ENCODE results near the gene CDH15. TPM values are rescaled to one million over a fixed set of nuclear protein-coding genes. Genes with fewer than 3 reads are reported as not detected.
A peak's percentile ranks its signal among the peaks of the same experiment; 100 is the strongest.

Gene CDH15
- total and polyA plus RNA-seq, 2 of the 13 experiments (the other 11 are each of a cell fraction or from before 2014, with no cell fraction given), result 0.74 to 2.2 TPM

- TF ChIP-seq ZBTB39 (CRISPR knock-in tag; IDR thresholded peaks at IDR 0.05) (peak; percentile 89; the same call in 1 of the 2 replicates), CREB1 (IDR thresholded peaks at IDR 0.05) (no peak), CREB1 (CRISPR knock-in tag; IDR thresholded peaks at IDR 0.05) (no peak), ATF6 (CRISPR knock-in tag; conservative IDR thresholded peaks at IDR 0.05) (no peak), PRMT3 (CRISPR knock-in tag; IDR thresholded peaks at IDR 0.05; ENCODE audit: borderline replicate concordance, low read depth) (no peak), THAP11 (CRISPR knock-in tag; IDR thresholded peaks at IDR 0.05) (peak; percentile 52; the same call in 1 of the 2 replicates), MLX (CRISPR knock-in tag; IDR thresholded peaks at IDR 0.05) (peak; percentile 92), HES4 (CRISPR knock-in tag; IDR thresholded peaks at IDR 0.05; ENCODE audit: borderline replicate concordance) (peak; percentile 97), THYN1 (CRISPR knock-in tag; IDR thresholded peaks at IDR 0.05; ENCODE audit: borderline replicate concordance, low read depth) (no peak), ZNF678 (CRISPR knock-in tag; IDR thresholded peaks at IDR 0.05) (peak; percentile 87; the same call in 1 of the 2 replicates), RBAK (CRISPR knock-in tag; IDR thresholded peaks at IDR 0.05) (no peak), ZC3H4 (CRISPR knock-in tag; IDR thresholded peaks at IDR 0.05; ENCODE audit: borderline replicate concordance) (no peak), GZF1 (CRISPR knock-in tag; IDR thresholded peaks at IDR 0.05) (no peak; the same call in 1 of the 2 replicates), ZNF772 (CRISPR knock-in tag; IDR thresholded peaks at IDR 0.05) (no peak; the same call in 1 of the 2 replicates), TCF7 (IDR thresholded peaks at IDR 0.05; ENCODE audit: low read depth) (no peak), BCL6 (CRISPR knock-in tag; IDR thresholded peaks at IDR 0.05) (peak; percentile 66), PHF21A (CRISPR knock-in tag; IDR thresholded peaks at IDR 0.05) (peak; percentile 39), ETS1 (CRISPR knock-in tag; IDR thresholded peaks at IDR 0.05) (no peak), ZNF30 (CRISPR knock-in tag; IDR thresholded peaks at IDR 0.05) (peak; percentile 96), ZNF781 (CRISPR knock-in tag; IDR thresholded peaks at IDR 0.05; ENCODE audit: borderline replicate concordance, not compliant biosample characterization) (no peak), EP300 (IDR thresholded peaks at IDR 0.05; ENCODE audit: low read depth in 2 of 2, low read length in 2 of 2) (no peak; a peak in 1 of 4 replicates), EP300 (CRISPR knock-in tag; IDR thresholded peaks at IDR 0.05; ENCODE audit: borderline replicate concordance) (0 out of 2 replicates have a peak, but pooled peaks have one; percentile 53), HOXA7 (CRISPR knock-in tag; IDR thresholded peaks at IDR 0.05) (0 out of 2 replicates have a peak, but pooled peaks have one; percentile 2), ZFP90 (CRISPR knock-in tag; IDR thresholded peaks at IDR 0.05; ENCODE audit: borderline replicate concordance) (no peak), TARDBP (CRISPR knock-in tag; IDR thresholded peaks at IDR 0.05) (no peak; the same call in none of the 2 replicates)
Measured at GRCh38 chr16:89159066-89159849, 12.3 kb upstream of the CDH15 start (continued).
